Activated T-cell treated with anti-CD3 and anti-CD28 coated beads for 48 hours (primary cell): Measurements from ENCODE around the gene DMAC2L.
"Not testable (repeated sequence)": the region's sequence is repeated elsewhere in the genome, so short reads cannot be mapped to it uniquely, and the experiment has no call there.

Experiments
- DNase-seq: peaks from one replicate; pipeline ENCODE4 v3.0.0-alpha.2; 2020; ENCODE audit warnings: low read depth

Gene DMAC2L

DNA sequence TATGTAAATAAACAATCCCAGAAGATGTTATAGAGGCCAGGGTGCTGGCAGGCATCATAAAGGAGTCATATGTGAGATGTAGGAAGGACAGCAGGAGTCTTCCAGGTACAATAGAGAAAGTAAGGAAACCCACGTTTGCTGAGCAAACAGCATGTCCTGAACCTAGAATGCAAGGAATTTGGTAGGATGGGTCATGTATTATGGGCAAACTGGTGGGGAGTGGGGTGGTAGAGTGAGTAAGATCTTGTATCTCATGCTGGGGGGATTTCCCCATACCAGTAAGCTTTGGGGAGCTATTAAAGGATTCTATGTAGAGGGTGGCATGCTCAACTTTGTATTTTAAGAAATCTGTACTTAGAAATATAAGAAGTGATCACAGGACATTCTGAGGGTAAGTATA lies 43.6 kb downstream of the DMAC2L start:
- no peak for DNase-seq

DNA sequence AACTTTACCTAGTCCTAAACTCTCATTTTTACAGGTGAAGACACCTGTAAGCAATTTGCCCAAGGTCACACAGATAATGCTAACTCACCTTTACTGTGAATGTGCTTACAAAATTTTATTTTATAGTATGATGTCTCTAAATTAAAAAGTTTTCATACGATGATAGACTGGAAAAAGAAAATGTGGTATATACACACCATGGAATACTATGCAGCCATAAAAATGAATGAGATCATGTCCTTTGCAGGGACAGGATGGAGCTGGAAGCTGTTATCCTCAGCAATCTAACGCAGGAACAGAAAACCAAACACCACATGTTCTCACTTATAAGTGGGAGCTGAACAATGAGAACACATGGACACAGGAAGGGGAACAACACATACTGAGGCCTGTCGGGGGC lies 44.2 kb downstream of the DMAC2L start:
- DNase-seq: not testable (repeated sequence)

DNA sequence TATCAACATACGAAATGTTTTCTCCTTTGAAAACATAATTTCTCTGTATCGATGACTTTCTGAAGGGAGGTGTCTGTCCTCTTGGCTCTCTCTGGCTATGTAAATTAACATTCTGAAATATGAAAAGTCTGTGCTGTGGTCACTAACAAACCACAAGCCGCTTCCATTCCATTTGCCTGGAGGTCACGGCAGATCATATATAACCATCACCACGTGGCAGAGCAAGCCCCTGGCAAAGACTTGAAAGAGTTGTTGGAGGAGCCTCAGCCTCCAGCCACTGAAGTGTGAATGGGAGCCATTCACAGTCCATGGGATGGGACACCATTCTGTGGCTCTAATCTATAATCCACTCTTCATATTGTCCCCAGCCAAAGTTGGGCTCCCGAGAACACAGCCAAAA lies 45.0 kb downstream of the DMAC2L start:
- no peak for DNase-seq

DNA sequence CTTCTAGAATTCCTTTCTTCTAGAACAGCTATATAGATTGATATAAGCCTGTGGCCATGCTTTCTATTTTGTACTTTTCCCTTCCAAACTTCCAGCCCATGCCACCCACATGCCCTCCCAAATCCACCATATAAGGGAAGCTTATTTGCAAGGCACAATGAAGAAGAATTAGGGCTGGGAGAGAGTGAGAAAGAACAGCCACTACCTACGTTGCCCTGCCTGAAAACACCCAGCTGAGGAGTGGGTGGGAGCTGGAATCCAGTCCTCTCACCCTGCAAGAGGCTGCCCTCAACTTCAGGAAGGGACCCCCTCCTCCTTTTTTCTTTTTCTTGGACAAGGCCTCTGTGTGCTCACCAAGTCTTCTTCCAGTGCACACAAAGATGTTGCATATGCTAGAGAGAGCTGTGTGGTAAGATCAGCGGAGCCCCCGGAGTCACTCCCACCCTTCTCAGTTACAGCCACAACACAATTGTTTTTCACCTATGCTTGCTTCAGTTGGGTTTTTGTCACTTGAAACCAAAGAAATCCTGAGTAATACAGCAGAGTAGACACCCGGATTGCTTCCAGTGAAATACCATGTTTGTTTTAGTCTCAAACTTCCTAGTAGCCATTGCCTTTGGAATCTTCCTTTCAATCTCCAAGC lies 45.8 kb downstream of the DMAC2L start:
- no peak for DNase-seq

DNA sequence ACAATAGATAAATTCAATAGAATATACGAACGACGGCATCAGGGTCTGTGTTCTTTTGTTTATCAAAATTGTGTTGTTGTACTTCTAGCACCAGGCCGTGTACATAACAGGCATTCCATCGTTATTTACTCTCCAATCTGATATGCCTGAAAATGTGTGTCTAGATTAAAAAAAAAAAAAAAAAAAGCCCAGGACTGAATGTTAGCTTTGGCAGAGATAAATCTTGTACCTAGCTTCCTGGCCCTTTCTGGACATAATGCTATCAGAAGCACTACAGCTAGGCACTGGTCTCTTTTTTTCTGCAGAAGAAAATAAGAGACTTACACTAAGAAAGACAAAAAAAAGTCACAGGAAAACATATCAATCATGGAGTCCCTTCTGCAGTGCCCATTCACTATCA lies 47.5 kb downstream of the DMAC2L start:
- no peak for DNase-seq

DNA sequence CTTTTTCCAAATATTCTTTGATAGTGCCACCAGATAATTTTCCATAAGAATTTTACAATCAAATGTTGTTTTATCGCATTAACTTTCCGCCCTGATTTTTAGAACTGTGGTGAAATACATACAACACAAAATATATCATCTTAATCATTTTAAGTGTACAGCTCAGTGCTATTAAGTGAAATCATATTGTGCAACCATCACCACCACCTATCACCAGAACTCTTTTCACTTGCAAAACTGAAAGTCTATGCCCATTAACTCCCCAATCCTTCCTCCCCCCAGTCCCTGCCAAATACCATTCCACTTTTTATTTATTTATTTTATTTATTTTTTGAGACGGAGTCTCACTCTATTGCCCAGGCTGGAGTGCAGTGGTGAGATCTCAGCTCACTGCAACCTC lies 48.0 kb downstream of the DMAC2L start:
- DNase-seq: no peak

DNA sequence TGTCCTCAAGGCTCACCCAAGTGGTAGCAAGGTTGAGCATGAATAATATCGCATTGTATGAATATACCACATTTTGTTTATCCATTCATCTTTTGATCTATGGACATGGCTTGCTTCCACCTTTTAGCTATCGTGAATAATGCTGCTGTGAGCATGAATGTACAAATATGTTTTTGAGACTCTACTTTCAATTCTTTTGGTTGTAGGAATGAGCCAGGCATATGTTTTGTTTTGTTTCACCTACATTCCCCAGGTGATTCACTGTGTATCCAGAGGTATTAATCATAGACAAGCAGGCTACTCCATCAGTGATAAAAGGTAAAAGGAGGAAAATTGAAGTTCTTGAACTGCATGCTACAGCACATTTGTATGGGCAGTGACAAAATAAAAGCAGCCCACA lies 48.7 kb downstream of the DMAC2L start:
- no peak for DNase-seq

DNA sequence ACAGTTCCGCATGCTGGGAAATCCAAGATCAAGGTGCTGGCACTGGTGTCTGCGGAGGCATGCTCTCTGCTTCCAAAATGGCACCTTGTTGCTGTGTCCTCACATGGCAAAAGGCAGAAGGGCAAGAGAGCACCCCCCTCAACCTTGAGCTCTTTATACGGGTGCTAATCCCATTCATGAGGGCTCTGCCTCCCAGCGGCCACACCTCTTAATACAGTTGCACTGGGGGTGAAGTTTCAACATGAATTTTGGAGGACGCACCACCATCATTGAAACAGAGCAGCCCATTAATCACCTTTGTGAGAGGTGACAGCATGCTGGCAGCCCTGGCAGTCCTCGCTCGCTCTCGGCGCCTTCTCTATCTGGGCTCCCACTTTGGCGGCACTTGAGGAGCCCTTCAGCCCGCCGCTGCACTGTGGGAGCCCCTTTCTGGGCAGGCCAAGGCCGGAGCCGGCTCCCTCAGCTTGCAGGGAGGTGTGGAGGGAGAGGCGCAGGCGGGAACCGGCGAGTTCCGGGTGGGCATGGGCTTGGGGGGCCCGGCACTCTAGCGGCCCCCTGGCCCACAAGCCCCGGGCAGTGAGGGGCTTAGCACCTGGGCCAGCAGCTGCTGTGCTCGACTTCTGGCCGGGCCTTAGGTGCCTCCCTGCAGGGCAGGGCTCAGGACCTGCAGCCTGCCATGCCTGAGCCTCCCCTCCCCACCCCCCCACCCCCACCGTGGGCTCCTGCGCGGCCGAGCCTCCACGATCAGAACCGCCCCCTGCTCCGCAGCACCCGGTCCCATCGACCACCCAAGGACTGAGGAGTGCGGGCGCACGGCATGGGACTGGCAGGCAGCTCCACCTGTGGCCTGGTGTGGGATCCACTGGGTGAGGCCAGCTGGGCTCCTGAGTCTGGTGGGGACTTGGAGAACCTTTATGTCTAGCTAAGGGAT lies 49.6 kb downstream of the DMAC2L start:
- DNase-seq: not testable (repeated sequence)

DNA sequence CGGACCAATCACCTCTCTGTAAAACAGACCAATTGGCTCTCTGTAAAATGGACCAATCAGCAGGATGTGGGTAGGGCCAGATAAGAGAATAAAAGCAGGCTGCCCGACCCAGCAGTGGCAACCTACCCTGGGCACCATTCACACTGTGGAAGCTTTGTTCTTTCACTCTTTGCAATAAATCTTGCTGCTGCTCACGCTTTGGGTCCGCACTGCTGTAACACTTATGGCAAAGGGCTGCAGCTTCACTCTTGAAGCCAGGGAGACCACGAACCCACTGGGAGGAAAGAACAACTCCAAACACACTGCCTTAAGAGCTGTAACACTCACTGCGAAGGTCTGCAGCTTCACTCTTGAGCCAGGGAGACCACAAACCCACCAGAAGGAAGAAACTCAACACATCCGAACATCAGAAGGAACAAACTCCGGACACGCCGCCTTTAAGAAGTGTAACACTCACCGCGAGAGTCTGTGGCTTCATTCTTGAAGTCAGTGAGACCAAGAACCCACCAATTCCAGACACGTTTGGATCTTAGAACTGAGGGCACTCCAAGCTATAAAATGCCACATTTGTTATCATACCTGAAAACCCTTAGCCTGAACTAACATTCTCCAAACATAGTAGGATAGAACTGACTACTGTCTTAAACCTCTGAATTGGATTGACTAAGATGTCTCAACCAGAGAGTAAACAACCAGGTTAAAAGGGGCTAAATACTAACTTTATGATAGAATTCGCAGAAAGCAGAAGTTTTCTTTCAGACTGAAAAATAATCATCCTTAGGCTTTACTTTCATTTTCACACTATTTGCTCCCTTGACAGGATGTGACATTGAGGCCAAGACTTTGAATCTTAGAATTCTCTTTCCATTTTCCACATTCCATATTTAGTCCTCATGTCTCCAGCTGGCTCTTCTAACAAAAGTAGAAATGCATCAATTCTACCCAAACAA lies 50.9 kb downstream of the DMAC2L start:
- DNase-seq: peak; percentile 12

DNA sequence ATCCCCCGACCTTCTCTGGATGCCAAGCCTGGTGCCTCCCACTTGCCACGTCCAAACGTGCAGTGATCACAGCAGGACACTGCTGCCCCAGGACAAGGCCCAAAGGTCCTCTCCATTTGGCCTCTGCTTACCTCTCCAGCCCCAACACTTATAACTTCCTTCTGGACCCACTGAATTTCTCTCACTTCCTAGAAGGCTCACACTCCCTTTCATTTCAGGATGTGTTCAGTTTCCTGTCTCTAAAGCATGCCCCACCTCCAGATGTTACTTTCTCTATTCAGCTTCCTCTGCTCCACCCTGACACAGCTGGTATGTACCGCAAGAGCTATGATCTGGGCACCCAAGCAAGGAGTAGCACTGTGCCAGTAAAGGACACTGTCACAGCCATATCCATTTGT lies 51.6 kb downstream of the DMAC2L start:
- DNase-seq: peak; percentile 21

DNA sequence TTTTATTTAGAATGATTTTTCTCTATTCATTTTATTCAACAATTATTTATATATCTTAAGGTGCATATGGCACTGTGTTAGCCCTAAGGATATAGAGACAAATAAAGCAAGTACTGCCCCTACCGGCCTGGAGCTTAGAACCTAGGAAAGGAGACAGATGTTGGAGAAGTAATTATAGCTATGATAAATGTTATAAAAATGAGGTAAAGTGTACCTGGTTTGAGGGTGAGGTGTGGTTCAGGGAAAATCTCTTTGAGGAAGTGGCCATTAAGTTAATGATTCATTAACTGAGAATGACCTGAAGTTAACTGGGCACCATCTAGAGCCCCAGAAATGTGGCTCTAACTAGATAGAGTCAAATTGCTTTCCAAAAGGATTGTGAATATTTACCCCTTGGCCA lies 52.7 kb downstream of the DMAC2L start:
- DNase-seq: no peak

DNA sequence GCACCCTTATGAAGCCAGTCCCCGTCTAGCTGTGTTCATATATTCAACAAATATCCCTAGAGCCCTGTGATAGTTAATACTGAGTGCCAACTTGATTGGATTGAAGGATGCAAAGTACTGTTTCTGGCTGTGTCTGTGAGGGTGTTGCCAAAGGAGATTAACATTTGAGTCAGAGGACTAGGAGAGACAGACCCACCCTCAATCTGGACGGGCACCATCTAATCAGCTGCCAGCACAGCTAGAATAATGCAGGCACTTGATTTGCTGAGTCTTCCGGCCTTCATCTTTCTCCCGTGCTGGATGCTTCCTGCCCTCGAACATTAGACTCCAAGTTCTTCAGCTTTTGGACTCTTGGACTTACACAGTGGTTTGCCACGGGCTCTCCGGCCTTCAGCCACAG lies 53.4 kb downstream of the DMAC2L start:
- not testable (repeated sequence) for DNase-seq

DNA sequence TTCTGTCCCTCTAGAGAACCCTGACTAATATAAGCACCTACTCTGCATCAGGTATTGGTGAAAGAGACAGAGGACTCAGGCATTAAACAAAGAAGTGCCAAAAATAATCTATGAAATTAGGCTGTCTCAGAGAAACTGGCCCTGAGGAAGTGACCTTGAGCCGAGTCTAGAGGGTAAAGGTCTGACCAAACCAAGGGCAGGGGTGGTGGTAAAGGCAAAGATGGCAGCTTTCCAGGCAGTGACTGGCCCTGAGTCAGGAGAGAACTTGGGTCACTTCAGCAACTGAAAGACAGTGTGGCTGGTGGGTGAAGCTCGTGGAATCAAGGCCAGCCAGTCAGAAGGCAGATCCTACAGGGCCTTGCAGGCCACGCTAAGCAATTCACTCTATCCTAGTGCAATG lies 54.0 kb downstream of the DMAC2L start:
- DNase-seq: no peak

DNA sequence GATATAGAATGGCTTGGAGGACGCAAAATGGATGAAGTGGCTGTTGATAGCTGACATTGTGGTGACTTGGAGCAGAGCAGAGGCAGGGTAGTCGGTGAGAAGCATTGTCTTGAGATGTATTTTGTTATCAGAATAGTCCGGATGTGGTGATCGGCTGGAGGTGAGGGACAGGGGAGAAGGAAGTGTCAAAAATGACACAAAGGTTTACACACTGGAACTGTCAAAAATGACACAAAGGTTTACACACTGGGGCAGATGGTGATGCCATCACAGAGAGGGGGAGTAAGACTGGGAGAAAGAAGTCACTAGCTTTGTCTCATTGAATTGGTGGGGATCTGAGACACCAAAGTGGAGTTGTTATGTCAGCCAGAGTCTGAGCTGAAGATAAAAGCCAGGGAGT lies 54.5 kb downstream of the DMAC2L start:
- no peak for DNase-seq

DNA sequence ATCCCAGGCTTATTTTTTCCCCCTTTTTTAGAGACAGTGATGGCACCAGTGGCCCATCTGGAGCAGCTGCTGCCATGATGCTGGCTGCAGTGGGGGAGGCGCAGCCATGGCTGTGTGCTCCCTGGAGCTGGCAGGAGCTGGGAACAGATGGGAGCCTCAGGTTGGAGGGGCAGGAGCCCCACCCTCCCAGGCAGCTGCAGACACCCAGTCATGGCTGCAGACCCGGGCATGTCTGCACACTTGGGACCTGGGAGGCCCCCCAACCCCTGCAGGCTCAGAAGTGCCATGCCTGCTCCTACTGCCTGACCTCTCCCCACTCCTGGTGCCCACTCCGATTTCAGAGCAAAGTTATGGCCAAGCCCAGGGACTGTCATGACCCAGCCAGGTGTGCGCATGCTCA lies 59.4 kb downstream of the DMAC2L start:
- DNase-seq: no peak

DNA sequence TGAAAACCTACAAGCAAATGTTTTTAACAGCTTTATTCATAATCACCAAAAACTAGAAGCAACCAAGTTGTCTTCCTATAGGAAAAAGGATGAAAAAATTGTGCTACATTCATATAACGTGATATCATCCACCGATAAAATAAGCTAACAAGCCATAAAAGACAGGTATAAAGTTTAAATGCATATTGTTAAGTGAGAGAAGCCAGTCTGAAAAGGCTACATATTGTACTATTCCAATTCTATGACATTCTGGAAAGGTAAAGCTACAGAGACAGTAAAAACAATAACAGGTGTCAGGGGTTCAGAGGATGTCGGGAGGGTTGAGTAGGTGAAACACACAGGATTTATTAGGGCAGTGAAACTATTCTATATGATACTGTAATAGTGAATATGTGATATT lies 61.8 kb downstream of the DMAC2L start:
- DNase-seq: no peak

DNA sequence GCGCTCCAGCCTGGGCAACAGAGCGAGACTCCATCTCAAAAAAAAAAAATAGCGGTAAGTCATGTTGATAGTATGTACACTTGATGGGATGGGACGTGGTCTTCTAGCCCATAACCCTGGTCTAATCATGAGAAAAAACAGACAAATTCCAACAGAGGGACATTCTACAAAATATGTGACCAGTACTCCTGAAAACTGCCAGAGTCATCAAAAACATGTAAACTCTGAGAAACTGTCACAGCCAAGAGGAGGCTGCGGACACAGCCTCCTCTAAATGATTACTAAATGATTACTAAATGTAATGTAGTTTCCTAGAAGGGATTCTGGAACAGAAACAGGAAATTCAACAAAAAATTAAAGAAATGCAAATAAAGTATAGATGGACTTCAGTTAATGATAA lies 63.6 kb downstream of the DMAC2L start:
- no peak for DNase-seq
